AG04450 (cell line): ENCODE data around the gene LCN1. TPM values are rescaled to one million over a fixed set of nuclear protein-coding genes. Genes with fewer than 3 reads are reported as not detected.

Experiments
- CTCF ChIA-PET: fragments of 300-600, 350-600 bp; formaldehyde crosslinking; extraction: SDS; loops from one replicate; lab custom pipeline; 2022; ENCODE audit warnings: antibody characterized with exemption, inconsistent platforms; lab: Charles Lee
- POLR2A ChIA-PET: fragments of 350-600 bp; formaldehyde crosslinking; extraction: SDS; loops from one replicate; lab custom pipeline; 2021; ENCODE audit warnings: antibody characterized with exemption, inconsistent platforms; lab: Yijun Ruan, JAX
- DNase-seq: peaks from one replicate; pipeline ENCODE4 v3.0.0-alpha.2; 2011; ENCODE audit warnings: low read depth, low spot score
- H3K27ac ChIP-seq: one replicate; pipeline ENCODE4 v1.5.1; 2012; ENCODE audit warnings: low read depth, low read length, control low read depth
- H3K27me3 ChIP-seq: one replicate; pipeline ENCODE4 v1.6.0; 2012; ENCODE audit warnings: low read length; ENCODE audit not compliant: control insufficient read depth, insufficient read depth
- H3K4me3 ChIP-seq: 2 replicates; pipeline ENCODE4 v1.5.1; 2011; ENCODE audit warnings: mild to moderate bottlenecking, low read depth, low read length, control low read depth
- H3K9me3 ChIP-seq: 2 replicates; pipeline ENCODE4 v1.5.1; 2012; ENCODE audit warnings: low read length; ENCODE audit not compliant: control insufficient read depth, insufficient read depth
- polyA plus RNA-seq: library from polyadenylated mRNA; depleted of rRNA; stranded (reverse); fragments of >200 nt; gene quantifications from 2 replicates; pipeline ENCODE4 v1.2.3, GENCODE V29; 2011
- TF ChIP-seq, protein P1 (sequence below): IDR thresholded peaks from 2 replicates; pipeline ENCODE4 v1.5.1; 2011; ENCODE audit warnings: low read depth, low read length, control low read depth, inconsistent platforms

Gene LCN1
- polyA plus RNA-seq, 1 experiment: not detected

DNA sequence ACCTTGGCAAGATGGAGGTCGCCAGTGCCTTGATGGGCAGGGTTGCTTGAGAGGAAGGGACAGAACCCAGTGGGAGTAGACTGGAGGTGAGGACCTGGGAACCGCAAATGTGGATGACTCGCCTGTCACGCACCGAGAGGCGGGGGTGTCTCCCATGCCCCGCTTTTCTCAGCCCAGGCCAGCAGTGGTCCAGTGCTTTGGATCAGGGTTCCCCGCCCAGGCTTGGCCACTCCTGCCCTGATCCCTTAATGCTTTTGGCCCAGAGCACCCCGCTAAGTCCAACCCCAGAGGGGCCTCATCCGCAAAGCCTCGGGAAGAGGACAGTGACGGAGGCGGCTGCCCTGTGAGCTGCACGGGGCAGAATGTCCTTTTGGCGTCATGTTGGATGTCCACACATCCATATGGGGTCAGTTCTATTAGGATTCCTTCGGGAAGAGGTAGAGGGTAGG, 18.3 kb upstream of the LCN1 start:
- CTCF ChIA-PET: no interaction called here
- DNase-seq: no peak
- TF ChIP-seq, protein P1, sequence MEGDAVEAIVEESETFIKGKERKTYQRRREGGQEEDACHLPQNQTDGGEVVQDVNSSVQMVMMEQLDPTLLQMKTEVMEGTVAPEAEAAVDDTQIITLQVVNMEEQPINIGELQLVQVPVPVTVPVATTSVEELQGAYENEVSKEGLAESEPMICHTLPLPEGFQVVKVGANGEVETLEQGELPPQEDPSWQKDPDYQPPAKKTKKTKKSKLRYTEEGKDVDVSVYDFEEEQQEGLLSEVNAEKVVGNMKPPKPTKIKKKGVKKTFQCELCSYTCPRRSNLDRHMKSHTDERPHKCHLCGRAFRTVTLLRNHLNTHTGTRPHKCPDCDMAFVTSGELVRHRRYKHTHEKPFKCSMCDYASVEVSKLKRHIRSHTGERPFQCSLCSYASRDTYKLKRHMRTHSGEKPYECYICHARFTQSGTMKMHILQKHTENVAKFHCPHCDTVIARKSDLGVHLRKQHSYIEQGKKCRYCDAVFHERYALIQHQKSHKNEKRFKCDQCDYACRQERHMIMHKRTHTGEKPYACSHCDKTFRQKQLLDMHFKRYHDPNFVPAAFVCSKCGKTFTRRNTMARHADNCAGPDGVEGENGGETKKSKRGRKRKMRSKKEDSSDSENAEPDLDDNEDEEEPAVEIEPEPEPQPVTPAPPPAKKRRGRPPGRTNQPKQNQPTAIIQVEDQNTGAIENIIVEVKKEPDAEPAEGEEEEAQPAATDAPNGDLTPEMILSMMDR: no peak
- Histone ChIP-seq H3K27ac (no peak overlapping the region), H3K4me3 (no peak overlapping the region), H3K9me3 (no peaks in the 10 kb centered on the region; the same call in 1 of the 2 replicates), H3K27me3 (no peaks in the 10 kb centered on the region)
- POLR2A ChIA-PET: no interaction called here

DNA sequence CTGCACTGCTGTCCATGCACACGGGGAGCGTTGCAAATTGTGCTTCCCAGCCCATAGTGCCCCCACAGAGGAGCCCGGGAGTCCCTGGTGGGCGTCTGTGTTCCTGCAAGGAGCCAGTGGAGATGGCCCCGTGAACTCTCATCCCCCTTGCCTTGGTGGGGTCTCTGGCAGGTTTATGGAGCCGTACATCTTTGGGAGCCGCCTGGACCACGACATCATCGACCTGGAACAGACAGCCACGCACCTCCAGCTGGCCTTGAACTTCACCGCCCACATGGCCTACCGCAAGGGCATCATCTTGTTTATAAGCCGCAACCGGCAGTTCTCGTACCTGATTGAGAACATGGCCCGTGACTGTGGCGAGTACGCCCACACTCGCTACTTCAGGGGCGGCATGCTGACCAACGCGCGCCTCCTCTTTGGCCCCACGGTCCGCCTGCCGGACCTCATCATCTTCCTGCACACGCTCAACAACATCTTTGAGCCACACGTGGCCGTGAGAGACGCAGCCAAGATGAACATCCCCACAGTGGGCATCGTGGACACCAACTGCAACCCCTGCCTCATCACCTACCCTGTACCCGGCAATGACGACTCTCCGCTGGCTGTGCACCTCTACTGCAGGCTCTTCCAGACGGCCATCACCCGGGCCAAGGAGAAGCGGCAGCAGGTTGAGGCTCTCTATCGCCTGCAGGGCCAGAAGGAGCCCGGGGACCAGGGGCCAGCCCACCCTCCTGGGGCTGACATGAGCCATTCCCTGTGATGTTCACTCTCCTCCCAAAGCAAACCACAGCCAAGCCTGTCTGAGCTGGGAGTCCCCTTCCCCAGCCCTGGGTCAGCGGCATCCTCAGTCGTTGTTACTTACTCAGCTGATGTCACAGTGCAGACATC, 17.6 kb upstream of the LCN1 start:
- CTCF ChIA-PET: interaction anchor here (1.2 to 1.9 kb wide), 4 partner anchors 9 to 63 kb away, joined by 3 to 5 read pairs (median 3); no protein-coding TSS in a partner anchor
- H3K27ac ChIP-seq: no peak overlapping the region
- POLR2A ChIA-PET: no interaction called here
- no peaks in the 10 kb centered on the region for H3K27me3 ChIP-seq
- no peak for DNase-seq
- peaks cover 3% of the 10 kb centered on the region; the same call in 1 of the 2 replicates for H3K9me3 ChIP-seq
- TF ChIP-seq, protein P1: no peak
- no peak overlapping the region for H3K4me3 ChIP-seq

DNA sequence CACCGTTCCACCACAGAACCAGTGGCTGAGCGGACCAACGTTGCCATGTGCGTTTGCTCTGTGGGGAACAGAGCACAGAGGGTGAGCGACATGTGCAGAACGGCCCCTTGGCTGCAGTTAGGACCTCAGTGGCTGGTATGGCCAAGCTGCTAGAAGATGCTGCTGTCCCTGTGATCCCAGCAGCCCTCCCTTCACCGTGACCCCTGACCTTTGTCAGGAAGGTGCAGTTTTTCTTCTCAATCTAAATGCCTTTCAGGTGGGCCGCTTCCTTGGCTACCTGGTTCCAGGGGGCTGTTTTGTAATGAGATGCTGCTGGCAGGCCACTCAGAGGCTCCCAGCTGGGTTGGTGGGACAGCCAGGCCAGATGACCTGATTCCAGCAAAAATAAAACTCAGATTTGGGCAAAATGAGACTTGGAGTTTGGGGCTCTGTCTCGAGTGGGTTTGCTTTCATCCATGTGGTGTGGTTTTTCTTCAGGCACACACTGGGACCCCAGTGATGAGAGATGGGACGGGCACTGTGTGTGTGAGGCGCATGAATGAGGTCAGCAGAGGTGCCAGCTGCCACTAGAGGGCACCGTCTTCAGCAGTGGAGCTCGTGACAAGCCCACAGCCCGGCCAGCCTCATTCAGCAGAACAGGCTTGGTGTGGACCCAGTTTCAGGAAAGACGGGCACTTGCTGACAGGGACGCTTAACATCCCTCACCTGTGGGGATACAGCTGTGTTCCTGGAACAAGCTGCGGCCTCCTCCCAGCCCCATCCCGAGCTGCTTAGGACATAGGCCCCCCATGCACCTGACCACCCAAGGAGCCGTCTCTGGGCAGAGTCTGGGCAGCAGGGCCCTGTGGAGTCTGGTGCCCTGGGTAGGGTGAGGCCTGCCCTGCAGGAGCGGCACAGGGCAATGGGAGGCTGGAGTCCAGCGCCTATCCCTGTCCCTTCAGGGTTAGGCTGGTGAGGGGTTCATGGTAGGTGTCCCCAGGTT, 16.7 kb upstream of the LCN1 start:
- CTCF ChIA-PET: interaction anchor here (0.7 to 1.9 kb wide), 10 partner anchors 8 to 97 kb away, joined by 3 to 6 read pairs (median 4); no protein-coding TSS in a partner anchor
- Histone ChIP-seq H3K27me3 (no peaks in the 10 kb centered on the region), H3K4me3 (no peak overlapping the region), H3K27ac (no peak overlapping the region), H3K9me3 (peaks cover 3% of the 10 kb centered on the region; the same call in 1 of the 2 replicates)
- no peak for DNase-seq
- TF ChIP-seq, protein P1: peak; percentile 69
- POLR2A ChIA-PET: interaction anchor here (0.5 kb wide), 1 partner anchor 126 kb away, joined by 3 read pairs; no protein-coding TSS in a partner anchor

DNA sequence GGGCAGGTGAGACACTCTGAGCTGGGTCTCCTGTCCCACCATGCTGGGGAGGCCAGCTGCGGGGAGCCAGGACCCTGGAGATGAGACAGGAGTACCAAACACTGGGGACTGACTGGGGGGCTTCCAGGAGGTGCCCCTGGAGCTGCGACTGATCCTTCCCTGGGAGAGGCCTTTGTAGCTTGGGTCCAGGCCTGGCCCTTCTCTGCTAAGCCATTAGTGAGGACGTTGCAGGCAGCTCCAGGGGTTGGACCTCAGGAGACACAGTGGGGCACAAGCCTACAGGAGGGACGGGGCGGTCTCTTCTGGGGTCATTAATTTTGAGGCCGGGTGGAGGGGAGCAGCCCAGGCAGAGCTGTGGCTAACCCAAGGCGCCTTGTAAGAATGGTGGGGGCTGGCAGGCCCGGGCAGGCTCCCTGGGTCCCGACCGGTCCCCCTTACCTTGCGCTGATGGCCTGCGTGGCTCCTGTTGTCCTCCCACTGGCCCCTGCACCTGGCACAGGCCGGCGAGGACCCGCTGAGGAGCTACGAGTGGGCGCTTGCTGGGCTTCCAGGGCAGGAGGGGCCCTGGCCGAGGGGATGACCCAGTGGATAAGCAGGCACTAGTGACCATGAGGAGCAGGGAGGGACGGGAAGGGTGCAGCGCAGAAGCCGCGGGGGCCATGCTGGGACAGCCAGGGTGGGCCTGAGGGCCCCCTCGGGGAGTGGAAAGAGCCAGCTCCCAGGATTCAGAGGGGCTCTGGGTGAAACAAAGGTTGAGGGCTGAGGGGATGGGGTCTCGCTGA, 15.6 kb upstream of the LCN1 start:
- TF ChIP-seq, protein P1: no peak

More for the DNA sequence above, 15.6 kb upstream of the LCN1 start:
- Histone ChIP-seq H3K9me3 (peaks cover 3% of the 10 kb centered on the region; the same call in 1 of the 2 replicates), H3K27me3 (no peaks in the 10 kb centered on the region), H3K4me3 (no peak overlapping the region), H3K27ac (no peak overlapping the region)
- ChIA-PET POLR2A (interaction anchor here (0.6 kb wide), 1 partner anchor 1872 kb away, joined by 3 read pairs; no protein-coding TSS in a partner anchor), CTCF (interaction anchor here (0.7 to 1.2 kb wide), 6 partner anchors 12 to 96 kb away, joined by 3 to 6 read pairs (median 4); no protein-coding TSS in a partner anchor)
- no peak for DNase-seq
